Heart left ventricle (tissue), 13 donors: ENCODE results near the gene SDHAF3.

Experiments used
- POLR2A ChIP-seq, 2 donors: fragments of 450-650 bp; IDR thresholded peaks; one replicate each; pipeline ENCODE4 v1.6.1; 2017; ENCODE audit warnings: antibody characterized with exemption in 2 of 2, mild to moderate bottlenecking in 2 of 2, moderate library complexity in 2 of 2
- TF ChIP-seq, protein P1 (sequence below), 12 donors: fragments of 200-600 bp; sonication (generic) in 4 of 12; IDR thresholded peaks; one replicate each; pipeline versions ENCODE4 v1.5.0 to v1.8.0; 2018 to 2022; ENCODE audit warnings: antibody characterized with exemption in 12 of 12, mild to moderate bottlenecking in 5 of 12
- donor health status: ischemic (EF 13 %, LVEDD 7.1; RV severe dilation, severe dysfunction).
- donor health status: DM: no; HTN: yes; CAD: no.
- donor health status: DM: no; HTN: no; CAD: no.
- donor health status: ischemic (EF 25% LVEDD 6.9; RV normal size, moderate dysfunction).
- donor health status: ischemic (EF 25% LVEDD 5.7; RV mildly dilated, moderate dysfunction).
- donor health status: ischemic (EF 35%, LVEDD 5.7; RV mildly dilated, moderate dysfunction).
- donor health status: nonischemic (EF 11% LVEDD 7.7; RV severe dilation, severe dysfunction).
- donor health status: DM: yes; HTN: yes; CAD: no.
- donor health status: PGD.
- donor health status: ischemic (EF 29% LVEDD 5.4; RV normal size, mild dysfunction).
- donor health status: nonischemic (EF 23%, LVEDD 6.1; RV moderate dilation, normal function).

GRCh38 chr7:97075928-97076327 is 41.6 kb upstream of the SDHAF3 start:
- TF ChIP-seq, protein P1, sequence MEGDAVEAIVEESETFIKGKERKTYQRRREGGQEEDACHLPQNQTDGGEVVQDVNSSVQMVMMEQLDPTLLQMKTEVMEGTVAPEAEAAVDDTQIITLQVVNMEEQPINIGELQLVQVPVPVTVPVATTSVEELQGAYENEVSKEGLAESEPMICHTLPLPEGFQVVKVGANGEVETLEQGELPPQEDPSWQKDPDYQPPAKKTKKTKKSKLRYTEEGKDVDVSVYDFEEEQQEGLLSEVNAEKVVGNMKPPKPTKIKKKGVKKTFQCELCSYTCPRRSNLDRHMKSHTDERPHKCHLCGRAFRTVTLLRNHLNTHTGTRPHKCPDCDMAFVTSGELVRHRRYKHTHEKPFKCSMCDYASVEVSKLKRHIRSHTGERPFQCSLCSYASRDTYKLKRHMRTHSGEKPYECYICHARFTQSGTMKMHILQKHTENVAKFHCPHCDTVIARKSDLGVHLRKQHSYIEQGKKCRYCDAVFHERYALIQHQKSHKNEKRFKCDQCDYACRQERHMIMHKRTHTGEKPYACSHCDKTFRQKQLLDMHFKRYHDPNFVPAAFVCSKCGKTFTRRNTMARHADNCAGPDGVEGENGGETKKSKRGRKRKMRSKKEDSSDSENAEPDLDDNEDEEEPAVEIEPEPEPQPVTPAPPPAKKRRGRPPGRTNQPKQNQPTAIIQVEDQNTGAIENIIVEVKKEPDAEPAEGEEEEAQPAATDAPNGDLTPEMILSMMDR (IDR thresholded peaks at IDR 0.05) = no peak
- no peak for TF ChIP-seq POLR2A (IDR thresholded peaks at IDR 0.05)
